GM19438 (cell line): ENCODE data around the gene BHLHA9.
"Not testable (repeated sequence)": the region's sequence is repeated elsewhere in the genome, so short reads cannot be mapped to it uniquely, and the experiment has no call there.

Experiments
- ATAC-seq: cut with Tn5 transposase; IDR thresholded peaks from one replicate; pipeline ENCODE4 v1.9.1; 2021; ENCODE audit warnings: low read depth; ENCODE audit not compliant: unreplicated experiment

BHLHA9 gene

GRCh38 chr17:1298606-1299005 lies 28.4 kb downstream of the BHLHA9 start:
- no peak for ATAC-seq

- ATAC-seq: no peak
Measured at GRCh38 chr17:1299552-1300370, 29.5 kb downstream of the BHLHA9 start.

GRCh38 chr17:1300371-1300905 lies 30.2 kb downstream of the BHLHA9 start:
- no peak for ATAC-seq

GRCh38 chr17:1301546-1301945 lies 31.3 kb downstream of the BHLHA9 start:
- ATAC-seq: no peak

GRCh38 chr17:1302761-1303160 lies 32.5 kb downstream of the BHLHA9 start:
- ATAC-seq: no peak

GRCh38 chr17:1304522-1304921 lies 34.3 kb downstream of the BHLHA9 start:
- ATAC-seq: no peak

- ATAC-seq: no peak
Measured at GRCh38 chr17:1304962-1305563, 34.8 kb downstream of the BHLHA9 start.

GRCh38 chr17:1307829-1308228 lies 37.6 kb downstream of the BHLHA9 start:
- ATAC-seq: not testable (repeated sequence)

- no peak for ATAC-seq
Measured at GRCh38 chr17:1312261-1312870, 42.1 kb downstream of the BHLHA9 start.

- ATAC-seq: no peak
Measured at GRCh38 chr17:1313270-1314005, 43.2 kb downstream of the BHLHA9 start.

- no peak for ATAC-seq
Measured at GRCh38 chr17:1315409-1315808, 45.2 kb downstream of the BHLHA9 start.

GRCh38 chr17:1315891-1316403 lies 45.7 kb downstream of the BHLHA9 start:
- no peak for ATAC-seq
